Measurements from ENCODE around the gene CFAP61. TPM values are rescaled to one million over a fixed set of nuclear protein-coding genes. Genes with fewer than 3 reads are reported as not detected.

Gene CFAP61
- total and polyA plus RNA-seq, 10 donors: 0.06 to 0.17 TPM; not detected in 8

DNA sequence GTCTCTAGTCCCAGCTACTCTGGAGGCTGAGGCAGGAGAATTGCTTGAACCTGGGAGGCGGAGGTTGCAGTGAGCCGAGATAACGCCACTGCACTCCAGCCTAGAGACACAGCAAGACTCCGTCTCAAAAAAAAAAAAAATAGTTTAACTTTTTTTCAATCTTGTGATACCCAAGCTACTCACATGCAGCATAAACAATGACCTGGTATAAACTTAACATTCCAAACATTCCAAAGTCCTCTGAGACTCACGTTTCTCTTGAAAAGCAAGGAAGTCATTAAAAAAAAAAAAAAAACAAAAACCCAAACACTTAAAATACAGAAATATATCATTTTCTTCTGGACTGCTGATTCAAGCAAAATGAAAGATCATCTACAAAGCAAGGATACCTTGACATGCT lies 14.4 kb upstream of the CFAP61 start:
- DNase-seq: no peak
- no peak overlapping the region for H3K4me3 ChIP-seq
- peaks cover 11 to 100% (median 99%) of the 10 kb centered on the region in 6 donors for H3K36me3 ChIP-seq

GRCh38 chr20:20038586-20038985 lies 13.7 kb upstream of the CFAP61 start:
- TF ChIP-seq POLR2AphosphoS5 (IDR thresholded peaks at IDR 0.05) (no peak), POLR2A (IDR thresholded peaks at IDR 0.05) (no peak), CTCF (IDR thresholded peaks at IDR 0.05 in 8 of 11, conservative IDR thresholded peaks at IDR 0.05 in 3 of 11) (no peak)
- Histone ChIP-seq H3K9me3 (no peaks in the 10 kb centered on the region), H3K4me3 (no peak overlapping the region), H3K27me3 (replicated peaks in 1 of 7) (no peaks in the 10 kb centered on the region), H3K27ac (no peak overlapping the region), H3K4me1 (peaks cover 0 to 4% (median 0%) of the 10 kb centered on the region in 6 donors), H3K36me3 (peaks cover 11 to 100% (median 99%) of the 10 kb centered on the region in 6 donors)
- 87 to 97% (median 95%) methylated on average over 6 of the region's 6 CpGs for WGBS, 5 donors
- DNase-seq: no peak
- intact Hi-C loops (cut with DNase I; ENCODE audit: low total_unique reads): no loop called here

More for the DNA sequence above, 14.4 kb upstream of the CFAP61 start:
- TF ChIP-seq CTCF (IDR thresholded peaks at IDR 0.05 in 8 of 11, conservative IDR thresholded peaks at IDR 0.05 in 3 of 11) (no peak), POLR2AphosphoS5 (IDR thresholded peaks at IDR 0.05) (no peak), POLR2A (IDR thresholded peaks at IDR 0.05) (no peak)
- WGBS, 5 donors: 75 to 89% (median 86%) methylated on average over 5 of the region's 5 CpGs
- Histone ChIP-seq H3K27me3 (replicated peaks in 1 of 7) (no peaks in the 10 kb centered on the region), H3K27ac (no peak overlapping the region), H3K9me3 (no peaks in the 10 kb centered on the region), H3K4me1 (peaks cover 0 to 4% (median 0%) of the 10 kb centered on the region in 6 donors)
- intact Hi-C loops (cut with DNase I; ENCODE audit: low total_unique reads): no loop called here

DNA sequence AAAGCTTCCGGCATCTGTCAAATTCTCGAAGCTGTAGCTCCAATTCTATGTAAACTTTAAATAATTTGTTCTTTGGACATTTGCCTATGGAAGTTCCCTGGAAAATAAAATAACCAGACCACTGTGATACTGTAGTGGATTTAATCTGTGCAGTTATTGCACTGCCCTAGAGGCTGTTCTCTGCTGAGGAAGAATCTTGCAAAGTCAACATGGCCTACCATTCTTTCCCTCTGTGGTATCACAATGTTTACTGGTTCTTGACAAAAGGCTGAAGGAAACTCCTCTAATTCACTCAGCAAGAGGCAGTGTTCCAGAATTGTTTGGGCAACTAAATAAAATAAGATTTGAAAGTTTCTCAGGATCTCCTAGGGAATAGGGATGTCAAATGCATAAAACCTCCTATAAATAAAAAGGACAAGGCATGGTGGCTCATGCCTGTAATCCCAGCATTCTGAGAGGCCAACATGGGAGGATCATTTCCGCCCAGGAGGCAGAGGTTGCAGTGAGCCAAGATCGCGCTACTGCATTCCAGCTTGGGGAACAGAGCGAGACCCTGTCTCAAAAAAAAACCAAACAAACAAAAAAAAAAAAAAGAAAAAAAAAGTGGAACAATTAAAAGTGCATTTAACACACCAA lies 12.5 kb upstream of the CFAP61 start:
- intact Hi-C loops (cut with DNase I; ENCODE audit: low total_unique reads): no loop called here
- whole genome bisulfite sequencing, 5 donors: 96 to 99% (median 98%) methylated on average over 6 of the region's 6 CpGs

DNA sequence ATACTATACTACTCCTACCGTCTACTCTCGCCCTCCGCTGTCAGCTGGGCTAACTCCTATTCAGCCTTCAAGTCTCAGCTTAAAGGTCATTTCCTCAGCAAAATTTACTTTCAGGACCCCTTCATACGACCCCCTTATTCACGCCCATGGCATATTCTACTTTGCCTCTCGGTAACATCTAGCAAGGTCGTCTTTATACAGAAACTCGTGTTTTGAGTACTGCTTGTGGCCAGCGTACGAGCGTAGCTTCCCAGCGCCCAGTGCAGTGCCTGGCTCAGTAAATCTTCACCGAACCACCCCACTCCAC lies 612 bp upstream of the CFAP61 start:
- H3K4me1 ChIP-seq: peaks cover 0 to 30% (median 20%) of the 10 kb centered on the region in 6 donors

More for the DNA sequence above, 12.5 kb upstream of the CFAP61 start:
- Histone ChIP-seq H3K4me3 (no peak overlapping the region), H3K27ac (no peak overlapping the region), H3K27me3 (replicated peaks in 1 of 7) (no peaks in the 10 kb centered on the region), H3K4me1 (peaks cover 0 to 4% (median 0%) of the 10 kb centered on the region in 6 donors), H3K9me3 (no peaks in the 10 kb centered on the region), H3K36me3 (peaks cover 11 to 100% (median 99%) of the 10 kb centered on the region in 6 donors)
- no peak for DNase-seq
- TF ChIP-seq POLR2A (IDR thresholded peaks at IDR 0.05): no peak

More for the DNA sequence above, 612 bp upstream of the CFAP61 start:
- Histone ChIP-seq H3K27ac (peak overlapping the region; percentile 81 to 97 (median 92)), H3K36me3 (peaks cover 3 to 41% (median 37%) of the 10 kb centered on the region in 6 donors), H3K27me3 (replicated peaks in 1 of 7) (peaks cover 0 to 6% (median 0%) of the 10 kb centered on the region in 7 donors), H3K9me3 (no peaks in the 10 kb centered on the region), H3K4me3 (peak overlapping the region; percentile 82 to 97 (median 92))
- intact Hi-C loops (cut with DNase I; ENCODE audit: low total_unique reads): no loop called here
- TF ChIP-seq POLR2A (IDR thresholded peaks at IDR 0.05): no peak
- no peak for TF ChIP-seq POLR2AphosphoS5 (IDR thresholded peaks at IDR 0.05)
- no peak for TF ChIP-seq CTCF (IDR thresholded peaks at IDR 0.05 in 8 of 11, conservative IDR thresholded peaks at IDR 0.05 in 3 of 11)
- WGBS, 5 donors: 1 to 5% (median 4%) methylated on average over 12 to 13 of the region's 13 CpGs
- no peak for DNase-seq
